Measurements from ENCODE around the gene COMT. TPM values are rescaled to one million over a fixed set of nuclear protein-coding genes. Genes with fewer than 3 reads are reported as not detected.
A peak's percentile ranks its signal among the peaks of the same experiment; 100 is the strongest.

COMT gene
- total RNA-seq, 1 donor from 2014 or later = 55.2 TPM

DNA sequence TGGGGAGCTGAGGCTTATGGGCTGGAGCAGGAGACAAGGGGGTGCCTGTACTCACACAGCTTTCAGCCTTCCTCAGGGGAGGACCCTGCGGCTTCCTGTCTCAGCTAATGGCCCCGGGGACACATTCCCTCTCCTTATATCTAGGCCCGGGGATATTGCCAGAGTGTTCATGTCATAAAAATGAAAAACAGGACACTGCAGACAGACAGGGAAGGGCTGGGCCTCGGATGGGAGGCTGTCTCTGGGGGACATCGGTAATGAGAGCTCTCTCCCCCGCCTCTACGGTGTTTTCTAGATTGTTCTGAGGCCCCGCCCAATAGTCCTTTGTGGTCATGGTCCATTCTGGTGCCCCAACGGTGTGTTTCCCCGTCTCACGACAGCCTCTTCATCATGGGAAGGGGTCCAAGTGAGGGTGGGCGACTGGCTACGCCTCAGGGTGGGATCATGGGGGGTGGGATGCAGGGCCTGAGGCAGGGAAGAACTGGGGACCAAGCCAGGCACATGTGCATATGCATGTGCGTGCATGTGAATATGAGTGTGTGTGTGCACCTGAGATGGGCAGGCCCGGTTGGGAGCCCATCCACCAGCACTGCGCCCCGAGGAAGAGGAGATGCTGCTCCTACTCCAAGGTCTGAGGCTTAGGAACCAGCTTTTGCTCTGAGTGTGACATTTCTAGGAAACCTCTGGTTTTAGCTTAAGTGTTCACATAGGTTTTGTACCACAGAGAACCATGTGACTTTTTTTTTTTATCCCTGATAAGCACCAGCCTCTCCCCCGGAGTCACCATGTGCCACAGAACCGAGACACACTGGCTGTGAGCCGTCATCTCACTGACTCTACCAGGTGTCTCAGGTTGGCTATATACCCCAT lies 69.8 kb downstream of the COMT start:
- no peak for DNase-seq

- no peak for DNase-seq
Measured at GRCh38 chr22:20011993-20012740, 70.6 kb downstream of the COMT start.

DNA sequence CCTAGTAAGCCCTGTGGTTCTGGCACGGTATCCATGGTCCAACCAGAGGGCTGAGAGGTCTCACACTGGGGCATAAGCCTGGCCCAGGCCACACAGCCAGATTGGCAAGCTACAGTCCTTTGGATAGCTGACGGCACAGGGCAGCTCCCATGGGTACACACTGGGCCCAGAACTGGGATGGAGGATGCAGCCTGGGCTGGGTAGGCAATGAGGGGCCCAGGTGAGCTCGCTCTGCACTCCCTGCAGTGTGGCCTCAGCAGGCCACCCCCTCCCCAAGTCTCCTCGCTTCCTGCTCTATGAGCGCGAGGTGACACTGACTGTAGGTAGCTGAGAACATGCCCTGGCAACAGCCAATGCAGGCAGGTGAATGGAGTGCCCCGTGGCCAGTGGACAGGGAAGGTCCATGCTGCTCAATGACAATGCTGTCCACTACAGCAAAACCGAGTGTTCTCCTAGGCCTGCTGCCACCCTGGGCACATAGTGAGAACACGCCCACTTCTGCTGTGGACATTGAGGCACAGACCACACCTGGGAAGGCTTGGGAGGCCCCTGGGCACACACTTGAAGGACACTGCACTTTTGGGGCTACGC lies 71.3 kb downstream of the COMT start:
- no peak for DNase-seq

DNA sequence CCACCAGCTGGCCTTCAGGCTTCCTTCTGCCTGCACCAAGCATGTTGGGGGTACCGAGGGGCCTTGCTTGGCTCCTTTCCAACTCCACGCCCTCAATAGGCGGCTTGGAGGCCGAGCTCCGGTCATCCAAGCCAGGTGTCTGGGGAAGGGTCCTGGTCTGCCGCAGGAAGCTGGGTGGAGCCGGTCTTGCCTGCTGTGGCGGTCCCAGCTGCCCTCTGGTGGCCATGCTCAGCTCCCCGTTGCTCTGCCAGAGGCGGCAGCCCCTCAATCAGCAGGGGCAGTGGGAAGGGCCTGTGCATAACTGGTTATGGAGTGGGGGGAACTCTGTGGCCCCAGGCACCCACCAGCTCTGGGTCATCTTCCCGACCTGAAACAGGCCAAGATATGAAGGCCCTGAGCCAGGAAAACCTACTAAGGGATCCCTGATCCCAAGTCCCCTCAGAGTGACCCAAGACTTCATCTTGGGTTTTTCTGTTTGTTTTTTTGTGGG lies 71.9 kb downstream of the COMT start:
- peak; percentile 30 for DNase-seq

DNA sequence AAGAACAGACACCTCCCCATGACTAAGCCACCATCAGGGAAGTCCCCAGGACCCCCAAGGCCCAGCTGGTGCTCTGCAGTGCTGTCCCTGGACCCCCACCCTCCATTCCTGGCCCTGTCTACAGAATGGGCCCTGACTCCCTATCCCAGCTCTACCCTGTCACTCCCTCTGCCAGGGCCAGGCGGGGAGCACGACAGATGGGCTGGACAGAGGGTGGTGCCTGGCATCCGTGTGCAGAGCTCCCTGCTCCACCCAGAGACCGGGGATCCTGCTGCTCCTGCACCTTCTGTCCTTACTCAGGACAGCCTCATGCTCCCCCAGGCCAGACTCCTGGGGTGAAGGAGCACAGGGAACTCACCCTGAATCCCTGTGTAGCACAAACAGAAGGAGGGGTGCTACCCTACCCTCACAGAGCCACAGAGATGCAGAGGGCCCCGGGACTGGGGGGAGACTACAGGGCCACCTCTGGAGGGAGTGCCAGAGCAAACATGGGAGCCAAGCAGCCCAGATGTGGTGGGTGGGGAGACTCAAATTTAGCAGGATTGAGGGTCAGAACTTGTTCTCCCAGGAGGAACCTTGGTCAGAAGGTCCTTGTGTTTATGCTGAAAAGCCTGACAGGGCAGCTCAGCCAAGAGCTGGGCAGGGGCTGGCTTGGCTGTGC lies 73.1 kb downstream of the COMT start:
- no peak for DNase-seq

GRCh38 chr22:20015187-20015625 lies 73.6 kb downstream of the COMT start:
- DNase-seq = no peak

DNA sequence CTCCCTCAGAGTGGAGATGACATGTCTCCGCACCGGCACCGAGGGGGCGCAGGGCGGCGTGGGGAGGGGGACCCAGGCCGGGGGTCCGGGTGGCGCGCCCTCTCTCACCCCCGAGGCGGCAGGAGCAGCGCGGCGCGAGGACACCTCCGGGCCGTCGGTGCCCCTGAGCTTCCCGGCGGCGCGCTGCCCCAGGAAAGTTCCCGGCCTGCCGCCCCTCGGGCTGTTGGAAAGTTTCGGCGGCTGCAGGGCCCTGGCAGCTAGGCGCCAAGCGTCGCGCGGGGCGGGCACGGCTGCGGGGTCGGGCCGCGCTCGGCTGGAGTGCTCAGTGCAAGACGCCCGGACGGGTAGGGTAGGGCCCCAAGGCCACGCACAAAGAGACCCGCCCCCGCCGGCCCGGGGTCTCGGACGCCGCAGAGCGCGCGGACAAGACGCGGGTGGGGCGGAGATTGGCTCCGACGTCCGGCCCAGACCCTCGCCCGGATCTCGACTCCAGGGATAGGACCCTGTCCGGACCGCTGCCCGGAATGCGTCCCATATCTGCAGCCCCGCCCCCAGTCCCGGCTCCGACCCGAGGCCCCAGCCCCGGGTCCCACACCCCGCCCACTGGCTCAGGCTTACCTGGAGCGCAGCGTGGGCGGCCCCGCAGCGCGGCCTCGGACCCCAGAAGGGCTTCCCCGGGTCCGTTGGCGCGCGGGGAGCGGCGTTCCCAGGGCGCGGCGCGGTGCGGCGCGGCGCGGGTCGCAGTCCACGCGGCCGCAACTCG lies 74.6 kb downstream of the COMT start:
- DNase-seq = no peak

GRCh38 chr22:20016734-20017621 lies 75.4 kb downstream of the COMT start, which contains the start of gene ARVCF:
Gene ARVCF, minus strand, starts transcription at chr22:20016823. Its CDS starts 26,029 bp downstream, at chr22:19990794.
- peak; percentile 65 for DNase-seq

GRCh38 chr22:20017622-20017958 lies 76.0 kb downstream of the COMT start:
- DNase-seq = no peak

DNA sequence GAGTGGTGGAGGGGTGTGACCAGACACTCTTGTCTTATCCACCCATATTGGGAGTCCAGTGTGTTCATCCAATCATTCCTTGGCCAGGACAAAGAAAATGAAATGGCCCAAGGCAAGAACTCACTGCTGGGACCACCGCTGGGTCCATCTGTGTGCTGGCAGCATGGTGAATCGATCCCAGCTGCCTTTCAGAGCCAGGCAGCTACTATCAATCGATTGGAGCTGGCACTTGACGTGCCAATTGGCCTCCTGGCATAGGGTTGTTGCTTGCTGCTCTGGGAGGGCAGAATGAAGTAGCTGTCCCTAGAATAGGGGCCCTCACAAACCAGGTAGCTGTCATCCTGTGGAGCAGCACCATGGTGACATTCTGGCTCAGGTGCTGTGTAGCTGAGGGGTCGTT lies 76.4 kb downstream of the COMT start:
- no peak for DNase-seq

Other genes starting within 250 kb of the COMT start
- 33.7 TPM for gene SEPTIN5, start 227.3 kb upstream of the COMT start, total RNA-seq
- 2.0 TPM for gene GP1BB, start 218.2 kb upstream of the COMT start, total RNA-seq
- 4.8 TPM for gene TBX1, start 181.0 kb upstream of the COMT start, total RNA-seq
- gene GNB1L, start 86.9 kb upstream of the COMT start, total RNA-seq = 2.1 TPM
- 14.7 TPM for gene RTL10, start 86.9 kb upstream of the COMT start, total RNA-seq
- 12.2 TPM for gene TXNRD2, start within 50 bp of the COMT start, total RNA-seq
- 15.1 TPM for gene ARVCF, start 75.1 kb downstream of the COMT start, total RNA-seq
- gene TANGO2, start 79.3 kb downstream of the COMT start, total RNA-seq = 15.5 TPM
- gene DGCR8, start 138.5 kb downstream of the COMT start, total RNA-seq = 25.7 TPM
- gene RANBP1, start 174.3 kb downstream of the COMT start, total RNA-seq = 75.1 TPM
- gene TRMT2A, start 175.5 kb downstream of the COMT start, total RNA-seq = 27.0 TPM
- 8.4 TPM for gene ZDHHC8, start 190.0 kb downstream of the COMT start, total RNA-seq
- 1.2 TPM for gene CCDC188, start 209.3 kb downstream of the COMT start, total RNA-seq